GM12801 (cell line): ENCODE measurements around the gene ST3GAL5.

Experiments
- TF ChIP-seq, protein P1 (sequence below): IDR thresholded peaks from one replicate; pipeline ENCODE4 v1.5.1; 2011; ENCODE audit warnings: control low read depth; ENCODE audit not compliant: insufficient read length; ENCODE audit errors: extremely low read depth

ST3GAL5 gene

GRCh38 chr2:85840091-85840490, 48.7 kb downstream of the ST3GAL5 start:
- TF ChIP-seq, protein P1, sequence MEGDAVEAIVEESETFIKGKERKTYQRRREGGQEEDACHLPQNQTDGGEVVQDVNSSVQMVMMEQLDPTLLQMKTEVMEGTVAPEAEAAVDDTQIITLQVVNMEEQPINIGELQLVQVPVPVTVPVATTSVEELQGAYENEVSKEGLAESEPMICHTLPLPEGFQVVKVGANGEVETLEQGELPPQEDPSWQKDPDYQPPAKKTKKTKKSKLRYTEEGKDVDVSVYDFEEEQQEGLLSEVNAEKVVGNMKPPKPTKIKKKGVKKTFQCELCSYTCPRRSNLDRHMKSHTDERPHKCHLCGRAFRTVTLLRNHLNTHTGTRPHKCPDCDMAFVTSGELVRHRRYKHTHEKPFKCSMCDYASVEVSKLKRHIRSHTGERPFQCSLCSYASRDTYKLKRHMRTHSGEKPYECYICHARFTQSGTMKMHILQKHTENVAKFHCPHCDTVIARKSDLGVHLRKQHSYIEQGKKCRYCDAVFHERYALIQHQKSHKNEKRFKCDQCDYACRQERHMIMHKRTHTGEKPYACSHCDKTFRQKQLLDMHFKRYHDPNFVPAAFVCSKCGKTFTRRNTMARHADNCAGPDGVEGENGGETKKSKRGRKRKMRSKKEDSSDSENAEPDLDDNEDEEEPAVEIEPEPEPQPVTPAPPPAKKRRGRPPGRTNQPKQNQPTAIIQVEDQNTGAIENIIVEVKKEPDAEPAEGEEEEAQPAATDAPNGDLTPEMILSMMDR, result no peak

DNA sequence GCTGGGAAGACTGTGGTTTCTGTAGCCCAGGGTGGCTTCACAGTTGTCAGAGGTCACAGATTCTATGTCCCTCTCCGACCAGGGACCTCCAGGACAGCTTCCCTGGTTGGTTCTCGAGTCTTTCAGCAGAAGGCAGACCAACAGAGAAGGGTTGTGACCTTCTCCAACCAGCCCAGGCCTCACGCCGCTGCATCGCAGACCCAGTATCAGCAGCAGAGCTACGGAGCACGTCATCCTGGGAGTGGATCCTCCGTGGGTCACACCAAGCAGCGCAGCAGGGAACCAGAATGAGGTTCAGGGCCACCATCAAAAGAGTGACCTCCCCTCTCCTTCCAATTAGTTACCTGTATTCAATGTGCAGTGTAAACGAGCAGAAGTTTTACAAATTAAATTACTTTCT, 49.3 kb downstream of the ST3GAL5 start:
- TF ChIP-seq, protein P1, result no peak

DNA sequence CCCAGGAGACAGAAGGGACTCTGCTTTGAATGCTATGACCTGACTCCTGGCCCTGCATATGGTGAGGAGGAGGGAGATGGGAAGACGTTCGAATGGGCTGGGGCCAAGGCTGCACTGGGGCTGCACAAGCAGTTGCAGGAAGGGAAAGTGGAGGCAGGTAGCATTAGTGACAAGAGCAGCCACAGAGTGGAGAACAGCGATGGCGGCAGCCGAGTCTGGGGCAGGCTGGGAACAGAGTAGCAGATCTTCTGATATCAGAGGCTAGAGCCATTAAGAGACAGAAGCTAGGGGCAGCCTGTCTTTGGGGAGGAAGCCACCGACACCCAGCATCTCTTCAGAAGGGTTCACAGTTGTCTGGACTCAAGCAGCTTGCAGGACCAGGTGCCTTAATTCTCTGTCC, 50.1 kb downstream of the ST3GAL5 start:
- TF ChIP-seq, protein P1, result no peak

GRCh38 chr2:85838181-85838580, 50.6 kb downstream of the ST3GAL5 start:
- TF ChIP-seq, protein P1, result no peak

- TF ChIP-seq, protein P1, result no peak
Observed at GRCh38 chr2:85834466-85834865, 54.3 kb downstream of the ST3GAL5 start.

GRCh38 chr2:85831735-85832134, 57.1 kb downstream of the ST3GAL5 start:
- TF ChIP-seq, protein P1, result no peak

GRCh38 chr2:85830645-85831044, 58.1 kb downstream of the ST3GAL5 start:
- TF ChIP-seq, protein P1, result no peak

- TF ChIP-seq, protein P1, result no peak
Observed at GRCh38 chr2:85828725-85829124, 60.1 kb downstream of the ST3GAL5 start.
